ENCODE data around the gene VWDE.
A peak's percentile ranks its signal among the peaks of the same experiment; 100 is the strongest.

The VWDE gene

DNA sequence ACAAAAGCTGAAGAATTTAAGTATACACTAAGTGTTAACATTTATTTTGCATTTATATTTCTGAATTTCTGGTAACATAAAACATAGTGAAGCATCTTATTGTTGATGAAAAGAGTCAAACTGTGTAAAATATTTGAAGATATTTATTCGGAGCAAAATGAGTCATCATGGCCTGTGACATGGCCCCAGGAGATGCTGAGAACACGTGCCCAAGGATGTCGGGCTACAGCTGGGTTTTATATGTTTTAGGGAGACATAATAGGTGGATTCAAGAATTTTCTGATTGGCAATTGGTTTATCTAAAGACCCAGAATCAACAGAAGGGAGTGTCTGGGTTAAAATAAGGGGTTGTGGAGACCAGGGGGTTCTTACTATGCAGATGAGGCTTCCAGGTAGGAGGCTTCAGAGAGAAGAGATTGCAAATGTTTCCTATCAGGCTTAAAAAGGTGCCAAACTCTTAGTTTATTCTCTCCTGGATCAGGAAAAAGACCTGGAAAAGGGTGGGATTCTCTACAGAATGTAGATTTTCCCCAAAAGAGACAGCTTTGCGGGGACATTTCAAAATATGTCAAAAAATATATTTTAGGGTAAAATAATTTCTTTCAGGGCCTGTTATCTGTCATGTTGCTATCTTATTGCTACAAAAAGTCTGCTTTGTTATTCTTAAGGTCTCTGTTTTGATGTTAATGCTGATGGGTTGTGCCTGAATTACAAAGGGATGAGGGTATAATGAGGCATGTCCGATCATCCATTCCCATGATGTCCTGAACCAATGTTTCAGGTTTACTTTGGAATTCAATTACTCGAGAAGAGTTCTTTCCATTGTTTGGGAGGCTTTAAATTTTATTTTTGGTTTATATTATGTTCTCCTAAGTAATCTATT, 74.5 kb downstream of the VWDE start:
- no peak overlapping the region for H3K27ac ChIP-seq
- no peak for TF ChIP-seq ZFX (IDR thresholded peaks at IDR 0.05; ENCODE audit: borderline replicate concordance)
- TF ChIP-seq, protein P1, sequence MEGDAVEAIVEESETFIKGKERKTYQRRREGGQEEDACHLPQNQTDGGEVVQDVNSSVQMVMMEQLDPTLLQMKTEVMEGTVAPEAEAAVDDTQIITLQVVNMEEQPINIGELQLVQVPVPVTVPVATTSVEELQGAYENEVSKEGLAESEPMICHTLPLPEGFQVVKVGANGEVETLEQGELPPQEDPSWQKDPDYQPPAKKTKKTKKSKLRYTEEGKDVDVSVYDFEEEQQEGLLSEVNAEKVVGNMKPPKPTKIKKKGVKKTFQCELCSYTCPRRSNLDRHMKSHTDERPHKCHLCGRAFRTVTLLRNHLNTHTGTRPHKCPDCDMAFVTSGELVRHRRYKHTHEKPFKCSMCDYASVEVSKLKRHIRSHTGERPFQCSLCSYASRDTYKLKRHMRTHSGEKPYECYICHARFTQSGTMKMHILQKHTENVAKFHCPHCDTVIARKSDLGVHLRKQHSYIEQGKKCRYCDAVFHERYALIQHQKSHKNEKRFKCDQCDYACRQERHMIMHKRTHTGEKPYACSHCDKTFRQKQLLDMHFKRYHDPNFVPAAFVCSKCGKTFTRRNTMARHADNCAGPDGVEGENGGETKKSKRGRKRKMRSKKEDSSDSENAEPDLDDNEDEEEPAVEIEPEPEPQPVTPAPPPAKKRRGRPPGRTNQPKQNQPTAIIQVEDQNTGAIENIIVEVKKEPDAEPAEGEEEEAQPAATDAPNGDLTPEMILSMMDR (IDR thresholded peaks at IDR 0.05), result no peak

DNA sequence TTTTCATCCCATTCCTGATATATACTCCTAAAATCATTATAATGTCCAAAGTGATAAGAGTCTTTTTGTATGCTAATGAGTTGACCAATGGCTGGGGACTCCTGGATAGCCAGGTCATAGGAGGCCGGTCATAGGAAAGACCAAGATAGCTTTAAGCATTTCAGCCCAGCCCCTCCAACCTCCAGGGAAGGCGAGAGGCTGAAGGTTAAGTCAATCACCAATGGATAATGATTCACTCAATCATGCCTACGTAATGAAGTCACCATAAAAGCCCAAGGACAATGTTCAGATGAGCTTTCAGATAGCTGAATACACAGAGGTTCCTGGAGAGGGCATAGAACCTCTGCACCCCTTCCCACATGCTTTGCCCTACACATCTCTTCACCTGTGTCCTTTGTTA, 75.7 kb downstream of the VWDE start:
- TF ChIP-seq, protein P1 (IDR thresholded peaks at IDR 0.05), result no peak
- TF ChIP-seq ZFX (IDR thresholded peaks at IDR 0.05; ENCODE audit: borderline replicate concordance), result no peak

GRCh38 chr7:12325646-12326045, 78.0 kb downstream of the VWDE start:
- TF ChIP-seq ZFX (IDR thresholded peaks at IDR 0.05; ENCODE audit: borderline replicate concordance), result no peak
- TF ChIP-seq, protein P1 (IDR thresholded peaks at IDR 0.05), result no peak
- H3K27ac ChIP-seq, result no peak overlapping the region

More for the DNA sequence above, 75.7 kb downstream of the VWDE start:
- H3K27ac ChIP-seq, result no peak overlapping the region

DNA sequence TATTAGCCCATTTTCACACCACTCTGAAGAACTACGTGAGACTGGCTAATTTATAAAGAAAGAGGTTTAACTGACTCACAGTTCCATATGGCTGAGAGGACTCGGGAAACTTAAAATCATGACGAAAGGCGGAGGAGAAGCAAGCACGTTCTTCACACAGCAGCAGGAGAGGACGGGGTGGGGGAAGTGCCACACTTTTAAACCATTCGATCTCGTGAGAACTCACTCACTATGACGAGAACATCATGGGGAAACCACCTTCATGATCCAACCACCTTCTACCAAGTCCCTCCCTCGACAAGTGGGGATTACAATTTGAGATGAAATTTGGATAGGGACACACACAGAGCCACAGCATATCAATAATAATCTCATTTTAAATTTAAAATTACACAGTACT, 80.2 kb downstream of the VWDE start:
- no peak for TF ChIP-seq ZFX (IDR thresholded peaks at IDR 0.05; ENCODE audit: borderline replicate concordance)
- TF ChIP-seq, protein P1 (IDR thresholded peaks at IDR 0.05), result no peak

DNA sequence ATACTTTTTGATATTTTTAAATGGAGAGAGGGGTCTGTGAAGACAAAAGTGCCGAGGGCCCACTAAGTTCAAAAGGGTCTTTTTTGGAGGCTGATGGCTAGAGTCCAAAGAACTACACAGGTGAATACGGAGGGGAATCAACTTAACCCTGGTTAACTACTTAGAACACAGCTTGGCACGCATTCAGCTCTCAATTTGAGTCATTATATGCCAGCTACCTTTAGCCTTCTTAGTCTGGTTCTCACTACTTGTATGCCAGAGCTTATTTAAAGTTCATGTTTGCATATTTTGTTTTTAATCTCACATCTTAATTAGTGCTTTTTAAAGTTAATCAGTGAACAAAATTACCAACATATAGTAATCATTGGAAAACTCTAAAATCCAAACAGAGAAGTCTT, 80.8 kb downstream of the VWDE start:
- TF ChIP-seq, protein P1 (IDR thresholded peaks at IDR 0.05), result no peak
- TF ChIP-seq ZFX (IDR thresholded peaks at IDR 0.05; ENCODE audit: borderline replicate concordance), result no peak
- H3K27ac ChIP-seq, result no peak overlapping the region

More for the DNA sequence above, 80.2 kb downstream of the VWDE start:
- no peak overlapping the region for H3K27ac ChIP-seq

DNA sequence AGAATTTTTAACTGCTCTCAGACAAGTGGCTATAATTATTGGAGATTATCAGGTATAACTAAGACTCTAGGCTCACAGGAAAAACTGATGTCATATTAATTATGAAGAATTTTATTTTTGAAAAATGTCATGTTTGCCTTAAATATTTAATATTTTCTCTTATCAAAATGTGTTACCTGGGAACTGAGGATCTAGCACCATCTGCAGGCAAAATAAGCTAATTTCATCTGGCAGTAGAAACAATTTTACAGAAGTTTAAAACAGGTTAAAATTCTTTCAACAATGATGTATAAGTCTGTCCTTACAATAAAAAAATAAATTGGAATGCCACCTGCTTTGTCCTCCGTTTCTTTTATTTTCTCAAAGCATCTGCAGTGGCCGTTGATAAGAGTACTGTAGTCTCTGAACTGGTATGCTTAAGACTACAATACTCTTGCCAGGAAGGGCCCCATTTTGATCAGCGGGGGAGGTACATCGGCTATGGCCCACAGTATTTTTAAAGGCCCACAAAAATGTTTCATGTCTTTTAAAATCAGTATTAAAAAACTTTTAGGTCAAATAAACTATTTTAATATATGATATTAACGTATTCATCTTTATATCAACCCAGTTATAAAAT, 81.3 kb downstream of the VWDE start:
- no peak for TF ChIP-seq ZFX (IDR thresholded peaks at IDR 0.05; ENCODE audit: borderline replicate concordance)
- TF ChIP-seq, protein P1 (IDR thresholded peaks at IDR 0.05), result peak; percentile 93
- H3K27ac ChIP-seq, result no peak overlapping the region

All from 22Rv1 (cell line).